ENCODE results near the gene ATP11A. TPM values are rescaled to one million over a fixed set of nuclear protein-coding genes. Genes with fewer than 3 reads are reported as not detected.

The ATP11A gene
- total RNA-seq, 1 experiment from 2014 or later: 4.5 TPM

GRCh38 chr13:112687836-112688559 lies 1.8 kb upstream of the ATP11A start:
- DNase-seq (ENCODE audit: low spot score): peak; percentile 19
- in situ Hi-C loops (cut with HindIII; ENCODE audit: low sequenced_read_pairs): no loop called here

DNA sequence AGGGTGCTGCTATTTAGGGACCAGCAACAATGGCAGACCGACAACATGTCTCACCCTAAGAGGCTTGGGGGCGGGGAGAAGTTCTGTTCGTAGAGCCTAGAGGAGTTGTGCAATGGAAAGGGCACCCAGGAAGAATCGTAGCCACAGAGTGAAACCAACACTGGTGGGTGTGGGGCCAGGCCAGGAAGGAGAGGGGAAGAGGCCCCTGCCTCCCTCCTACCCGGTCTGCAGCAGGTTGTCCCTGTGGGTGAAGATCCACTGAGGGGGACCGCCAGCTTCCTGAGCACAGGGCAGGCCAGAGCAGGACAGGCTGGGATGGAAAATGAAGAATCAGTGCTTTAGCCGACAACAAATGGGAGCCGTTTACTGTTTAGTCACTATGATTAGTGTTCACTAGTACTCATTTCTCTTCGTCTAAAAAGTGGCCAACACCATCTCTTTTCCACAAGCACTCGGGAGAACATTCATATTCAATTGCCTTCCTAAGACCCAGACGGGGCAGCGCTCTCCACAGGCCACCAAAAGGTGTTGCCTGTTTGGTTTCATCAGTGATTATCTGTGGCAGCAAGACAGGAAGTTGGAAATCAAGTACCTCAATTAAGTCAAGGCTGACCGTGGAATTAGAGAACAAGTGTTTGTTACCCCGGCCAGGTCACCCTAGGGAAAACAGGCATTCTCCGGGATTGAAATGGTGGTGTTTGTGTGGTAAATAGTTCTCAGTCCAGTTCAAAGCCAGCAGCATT lies 1.1 kb upstream of the ATP11A start:
- DNase-seq (ENCODE audit: low spot score): peak; percentile 57
- in situ Hi-C loops (cut with HindIII; ENCODE audit: low sequenced_read_pairs): no loop called here

- peak; percentile 10 for DNase-seq (ENCODE audit: low spot score)
- in situ Hi-C loops (cut with HindIII; ENCODE audit: low sequenced_read_pairs): no loop called here
Observed at GRCh38 chr13:112690283-112690929, 568 bp downstream of the ATP11A start.

- no peak for DNase-seq (ENCODE audit: low spot score)
- in situ Hi-C loops (cut with HindIII; ENCODE audit: low sequenced_read_pairs): no loop called here
Observed at GRCh38 chr13:112692104-112692503, 2.3 kb downstream of the ATP11A start.

- DNase-seq (ENCODE audit: low spot score): no peak
- in situ Hi-C loops (cut with HindIII; ENCODE audit: low sequenced_read_pairs): no loop called here
Observed at GRCh38 chr13:112692586-112692985, 2.7 kb downstream of the ATP11A start.

DNA sequence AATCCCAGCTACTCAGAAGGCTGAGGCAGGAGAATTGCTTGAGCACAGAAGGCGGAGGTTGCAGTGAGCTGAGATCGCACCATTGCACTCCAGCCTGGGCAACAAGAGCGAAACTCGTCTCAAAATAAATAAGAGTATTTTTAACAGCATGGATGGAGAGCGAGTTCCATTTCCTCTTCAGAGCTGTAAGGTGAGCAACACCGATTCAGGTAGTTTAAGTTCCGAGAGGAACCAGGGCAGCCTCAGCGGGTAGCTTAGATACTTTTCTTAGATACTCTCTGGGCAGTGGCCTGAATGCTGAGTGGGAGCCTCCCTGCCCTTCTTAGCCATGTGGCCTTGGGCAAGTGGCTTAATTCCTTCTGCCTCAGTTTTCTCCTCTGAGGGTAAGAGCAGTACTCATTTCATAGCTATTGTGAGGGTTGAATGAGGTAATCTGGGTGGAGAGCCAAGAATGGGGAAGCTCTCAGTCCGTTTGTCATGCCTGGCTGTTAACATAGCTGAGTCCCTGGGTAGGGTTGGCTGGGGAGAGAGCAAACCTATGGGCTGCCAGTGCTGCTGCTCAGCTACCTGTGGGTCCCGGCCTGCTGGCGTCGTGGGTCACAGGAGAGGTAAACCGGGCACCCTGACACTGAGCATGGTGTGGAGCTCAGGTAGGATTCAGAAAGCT lies 4.1 kb downstream of the ATP11A start:
- no peak for DNase-seq (ENCODE audit: low spot score)
- in situ Hi-C loops (cut with HindIII; ENCODE audit: low sequenced_read_pairs): no loop called here

DNA sequence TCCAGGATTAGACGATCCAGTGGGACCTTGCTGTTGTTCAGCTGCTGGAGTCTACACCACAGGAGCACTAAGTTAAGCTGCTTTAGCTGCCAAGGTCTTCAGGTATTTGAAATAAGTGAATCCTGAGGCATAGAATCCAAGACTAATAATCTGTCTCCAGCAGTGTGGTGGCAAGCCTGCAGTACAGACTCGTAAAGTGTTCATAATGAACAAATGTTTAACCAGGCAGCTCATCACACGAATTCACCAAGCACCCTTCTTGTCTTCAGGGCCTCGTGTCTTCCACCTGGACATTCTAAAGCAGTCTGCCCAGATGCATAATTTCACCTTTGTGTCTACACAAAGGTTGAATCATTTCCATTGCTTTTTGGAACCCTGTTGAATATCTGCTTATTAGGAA lies 5.3 kb downstream of the ATP11A start:
- no peak for DNase-seq (ENCODE audit: low spot score)
- in situ Hi-C loops (cut with HindIII; ENCODE audit: low sequenced_read_pairs): no loop called here

DNA sequence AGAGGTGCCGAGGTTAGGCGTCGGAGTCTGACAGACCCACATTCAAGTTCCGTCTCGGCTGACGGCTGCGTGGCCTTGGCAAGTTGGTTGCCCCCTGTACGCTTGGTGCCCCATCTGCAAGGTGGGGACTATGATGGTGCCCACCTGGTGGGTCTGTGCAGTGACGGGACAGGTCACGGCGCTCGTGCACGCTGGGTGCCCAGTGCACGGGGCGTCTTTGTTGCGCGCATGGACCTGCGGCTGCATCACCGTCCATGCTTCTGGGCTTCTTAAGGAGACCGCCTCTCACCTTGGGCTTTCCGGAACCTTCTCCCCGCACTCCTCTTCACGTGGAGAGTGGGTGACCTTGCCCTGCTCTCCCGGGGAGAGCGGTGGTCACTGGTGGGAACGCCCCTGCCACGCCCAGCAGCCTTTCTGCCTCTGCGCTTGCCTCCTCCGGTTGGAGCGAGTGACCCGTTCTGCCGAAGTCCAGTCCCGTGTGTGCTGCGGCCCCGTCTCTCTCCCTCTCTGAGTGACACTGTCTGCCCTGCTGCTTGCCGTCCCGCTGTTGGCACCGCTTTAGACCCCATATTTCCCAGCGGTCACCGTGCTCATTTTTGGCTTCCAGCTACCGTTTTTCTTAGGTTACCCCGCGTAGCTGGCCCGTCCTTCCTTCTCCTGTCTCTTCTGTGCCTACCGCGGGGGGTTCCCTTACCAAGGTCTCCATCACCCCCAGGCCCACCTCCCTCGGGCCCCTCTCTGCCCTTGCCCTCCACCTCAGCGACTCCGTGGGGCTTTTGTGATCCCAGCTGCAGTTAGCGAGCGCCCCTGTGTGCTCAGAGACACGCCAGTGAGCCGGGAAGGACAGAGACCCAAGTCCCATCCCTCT lies 6.4 kb downstream of the ATP11A start:
- DNase-seq (ENCODE audit: low spot score): no peak
- in situ Hi-C loops (cut with HindIII; ENCODE audit: low sequenced_read_pairs): no loop called here

GRCh38 chr13:112696869-112697465 lies 7.1 kb downstream of the ATP11A start:
- in situ Hi-C loops (cut with HindIII; ENCODE audit: low sequenced_read_pairs): no loop called here
- no peak for DNase-seq (ENCODE audit: low spot score)

GRCh38 chr13:112697756-112698655 lies 8.2 kb downstream of the ATP11A start:
- in situ Hi-C loops (cut with HindIII; ENCODE audit: low sequenced_read_pairs): no loop called here
- no peak for DNase-seq (ENCODE audit: low spot score)

DNA sequence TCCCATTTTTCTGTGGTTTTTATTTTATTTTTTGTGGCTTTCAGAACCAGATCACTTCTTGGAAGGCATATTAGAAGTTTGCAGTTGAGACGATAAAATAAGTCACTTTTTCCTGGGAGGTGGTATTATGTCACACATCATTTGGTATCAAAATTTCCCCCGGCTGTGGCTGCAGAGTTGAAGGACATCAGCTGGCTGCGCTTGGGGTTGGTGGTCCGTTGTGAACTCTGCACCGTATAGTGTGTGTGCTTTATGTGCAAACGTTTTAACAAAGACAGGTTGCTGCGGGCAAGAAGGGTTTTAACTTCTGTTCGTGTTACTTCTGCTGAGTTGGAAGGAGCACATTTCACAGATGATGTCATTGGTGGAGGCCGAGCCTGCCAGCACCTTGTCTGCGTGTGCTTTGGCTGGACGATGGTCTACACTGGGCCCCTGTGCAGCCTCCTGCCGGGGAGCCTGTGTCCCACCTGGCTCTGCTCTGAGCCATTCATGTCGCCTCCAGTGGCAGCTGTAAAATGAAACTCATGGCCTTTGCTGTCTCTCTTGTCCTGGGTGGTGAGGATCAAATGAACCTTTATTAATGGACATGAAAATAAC lies 9.6 kb downstream of the ATP11A start:
- in situ Hi-C loops (cut with HindIII; ENCODE audit: low sequenced_read_pairs): no loop called here
- no peak for DNase-seq (ENCODE audit: low spot score)

DNA sequence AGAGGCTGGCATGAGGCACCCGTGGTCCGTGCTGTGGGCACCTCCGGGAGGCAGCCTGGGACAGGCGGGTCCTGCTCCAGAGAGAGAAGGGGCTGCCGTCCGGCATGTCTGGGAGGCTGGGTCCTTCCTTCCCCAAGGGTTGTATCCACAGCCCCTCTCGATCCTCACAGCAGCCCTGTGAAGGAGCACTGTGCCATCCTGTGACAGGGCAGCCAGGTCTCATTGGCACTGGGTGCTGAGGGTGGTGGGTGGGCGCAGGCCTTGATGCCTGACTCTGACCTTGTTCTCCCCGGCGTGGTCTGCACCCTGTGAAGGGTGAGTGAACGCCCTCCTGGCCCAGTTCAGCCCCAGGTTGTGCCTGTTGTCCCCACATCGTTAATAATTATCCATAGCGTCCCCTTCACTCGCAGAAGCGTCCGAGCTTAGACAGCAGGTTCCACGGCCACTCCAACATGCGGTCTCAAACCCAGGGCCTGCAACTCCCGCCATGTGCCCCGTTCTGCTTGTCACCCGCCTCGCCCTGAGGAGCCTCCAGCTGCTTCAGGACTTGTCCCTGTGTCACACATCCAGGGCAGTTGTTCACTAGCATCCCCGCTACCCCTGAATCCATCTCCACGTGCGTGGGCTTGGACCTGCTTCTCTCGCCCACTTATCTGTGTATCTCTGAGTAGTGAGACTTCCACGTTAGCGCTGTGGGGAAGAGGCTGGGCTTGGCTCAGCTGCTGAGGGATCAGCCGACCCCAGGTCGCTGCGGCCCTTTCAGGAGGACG lies 10.6 kb downstream of the ATP11A start:
- in situ Hi-C loops (cut with HindIII; ENCODE audit: low sequenced_read_pairs): no loop called here
- no peak for DNase-seq (ENCODE audit: low spot score)

- no peak for DNase-seq (ENCODE audit: low spot score)
- in situ Hi-C loops (cut with HindIII; ENCODE audit: low sequenced_read_pairs): no loop called here
Observed at GRCh38 chr13:112702341-112702985, 12.6 kb downstream of the ATP11A start.

DNA sequence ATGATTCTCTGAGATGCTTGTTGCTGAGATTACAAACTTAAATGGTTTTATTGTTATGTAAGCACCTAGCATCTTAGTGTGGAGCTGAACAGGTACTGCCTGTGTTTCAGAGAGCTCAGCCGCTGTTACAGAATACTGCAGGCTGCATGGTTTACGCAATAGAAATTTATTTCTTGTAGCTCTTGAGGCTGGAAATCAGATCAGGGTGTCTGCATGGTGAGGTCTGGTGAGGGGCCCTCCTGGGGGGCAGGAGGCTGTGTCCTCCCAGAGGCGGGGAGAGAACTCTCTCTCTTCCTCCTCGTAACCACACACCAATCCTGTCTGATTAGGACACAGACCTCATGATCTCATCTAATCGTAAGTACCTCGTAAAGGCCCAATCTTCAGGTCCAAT lies 13.1 kb downstream of the ATP11A start:
- in situ Hi-C loops (cut with HindIII; ENCODE audit: low sequenced_read_pairs): no loop called here
- no peak for DNase-seq (ENCODE audit: low spot score)

DNA sequence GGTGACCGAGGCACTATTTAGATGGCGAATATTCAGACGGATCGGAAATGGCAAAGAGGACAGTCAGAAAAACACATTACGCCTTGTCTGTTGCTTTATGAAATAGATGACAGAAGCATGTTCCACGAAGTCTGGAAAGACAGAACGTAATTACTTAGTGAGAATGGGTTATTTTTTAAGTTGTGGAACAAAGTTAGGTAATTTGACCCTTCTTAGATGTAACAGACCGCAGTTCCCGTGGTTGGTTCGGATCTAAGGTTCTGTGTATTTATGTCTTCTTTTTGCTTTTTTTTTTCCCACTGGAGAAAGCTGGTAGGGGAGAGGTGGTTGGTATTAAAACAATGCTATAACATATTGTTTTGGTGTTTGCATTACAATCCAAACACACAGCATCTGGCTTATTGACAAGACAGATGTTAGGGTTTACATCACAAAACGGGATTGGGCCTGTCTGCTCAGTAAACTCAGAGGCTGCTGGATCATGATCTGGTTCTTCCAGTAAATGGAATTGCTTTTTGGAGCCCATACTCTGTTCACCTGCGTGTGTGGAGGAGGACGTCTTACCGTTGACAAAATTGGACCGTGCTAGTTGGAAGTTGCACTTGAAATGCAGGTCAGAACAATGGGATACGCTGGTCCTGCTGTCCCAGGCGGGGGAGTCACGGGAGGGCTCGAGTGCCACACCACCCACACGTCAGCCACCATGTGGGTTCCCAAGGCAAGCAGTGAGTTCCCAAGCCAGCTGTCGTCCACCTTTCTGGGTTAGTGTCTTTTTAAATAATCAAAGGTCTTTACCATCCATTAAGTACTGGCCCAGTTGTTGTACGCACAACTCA lies 13.8 kb downstream of the ATP11A start:
- DNase-seq (ENCODE audit: low spot score): no peak

More for the DNA sequence above, 13.8 kb downstream of the ATP11A start:
- in situ Hi-C loops (cut with HindIII; ENCODE audit: low sequenced_read_pairs): no loop called here

All from G401 (cell line).